K562 (cell line): ENCODE results near the gene SAMD13. TPM values are rescaled to one million over a fixed set of nuclear protein-coding genes. Genes with fewer than 3 reads are reported as not detected.
A peak's percentile ranks its signal among the peaks of the same experiment; 100 is the strongest.

ENCODE experiments used
- ATAC-seq: fragments of 200-7000 bp; cut with Tn5 transposase; 3 replicates; pipeline ENCODE4 v1.9.1; 2020; ENCODE audit warnings: moderate library complexity
- BruUV-seq: library from RNA; stranded (reverse); fragments of 400-500 nt; replicated peaks from 2 replicates; lab custom pipeline; 2021; lab: Mats Ljungman, UMichigan
- CTCF ChIA-PET: fragments of 300-600 bp; formaldehyde crosslinking; extraction: SDS; loops from one replicate; lab custom pipeline; 2021; ENCODE audit warnings: low intra/inter-chr PET ratio; lab: Yijun Ruan, JAX
- POLR2A ChIA-PET: fragments of 300-600, 350-650 bp; sonication (Branson Sonifier 250); formaldehyde crosslinking; extraction: SDS; loops from one replicate; lab custom pipeline; 2021; ENCODE audit warnings: antibody characterized with exemption, inconsistent platforms; lab: Yijun Ruan, JAX
- DNase-seq, 4 experiments: peaks; one replicate each; pipeline versions ENCODE4 v3.0.0 to v3.0.0-alpha.2; 2011 to 2018; ENCODE audit warnings: low spot score in 3 of 4, mixed read lengths in 3 of 4; ENCODE audit errors: extremely low read depth in 1 of 4
- FAIRE-seq: peaks from 2 replicates; lab custom pipeline; 2011; peaks lifted over from hg19 to GRCh38; lab: Jason Lieb, UNC
- H2AFZ ChIP-seq: 2 replicates; pipeline ENCODE4 v1.6.0; 2011; ENCODE audit warnings: low read depth, low read length, control low read depth, inconsistent platforms
- H3K27ac ChIP-seq: fragments of 200-600 bp; 3 replicates; pipeline ENCODE4 v1.8.0; 2011; ENCODE audit warnings: low read depth, mild to moderate bottlenecking, control low read depth, inconsistent platforms, low read length, moderate library complexity, mixed read lengths; ENCODE audit errors: extremely low read depth
- H3K27me3 ChIP-seq, 2 experiments: fragments of 300-600 bp in 1 of 2; 2 replicates in 1 of 2; 3 replicates in 1 of 2; pipeline versions ENCODE4 v1.6.0 to v1.8.0; 2011; ENCODE audit warnings: inconsistent platforms in 2 of 2, low read length in 2 of 2, mild to moderate bottlenecking in 1 of 2, mixed read lengths in 1 of 2, moderate library complexity in 1 of 2; ENCODE audit not compliant: control insufficient read depth in 2 of 2, insufficient read depth in 2 of 2
- H3K36me3 ChIP-seq: fragments of 300-600 bp; 3 replicates; pipeline ENCODE4 v1.8.0; 2011; ENCODE audit warnings: mild to moderate bottlenecking, low read length, inconsistent platforms; ENCODE audit not compliant: control insufficient read depth, insufficient read depth
- H3K4me1 ChIP-seq, 2 experiments: fragments of 200-600 bp in 1 of 2; replicated peaks in 1 of 2; 2 replicates in 1 of 2; 3 replicates in 1 of 2; pipeline versions ENCODE4 v1.5.1 to v1.8.0; 2011; ENCODE audit warnings: inconsistent platforms in 2 of 2, low read length in 2 of 2, mild to moderate bottlenecking in 1 of 2, mixed read lengths in 1 of 2, moderate library complexity in 1 of 2; ENCODE audit not compliant: control insufficient read depth in 2 of 2, insufficient read depth in 2 of 2
- H3K4me2 ChIP-seq: 2 replicates; pipeline ENCODE4 v1.6.1; 2011; ENCODE audit warnings: low read length, control low read depth, inconsistent platforms, mixed read lengths; ENCODE audit not compliant: insufficient read depth
- H3K4me3 ChIP-seq: fragments of 200-600 bp; sonication (generic), shearing (Covaris generic); 2 replicates; pipeline ENCODE4 v1.5.1; 2016; ENCODE audit warnings: control low read depth, inconsistent platforms
- H3K79me2 ChIP-seq: fragments of 200-600 bp; 3 replicates; pipeline ENCODE4 v1.8.0; 2011; ENCODE audit warnings: low read length, inconsistent platforms; ENCODE audit not compliant: control insufficient read depth, insufficient read depth
- H3K9ac ChIP-seq, 2 experiments: 2 replicates each; pipeline versions ENCODE4 v1.6.0 to v1.6.1; 2011; ENCODE audit warnings: low read depth in 2 of 2, low read length in 2 of 2, control low read depth in 1 of 2, inconsistent platforms in 1 of 2, mild to moderate bottlenecking in 1 of 2, mixed read lengths in 1 of 2; ENCODE audit not compliant: insufficient read depth in 1 of 2
- H3K9me1 ChIP-seq: one replicate; pipeline ENCODE4 v1.6.0; 2011; ENCODE audit warnings: inconsistent platforms, mild to moderate bottlenecking, low read length, moderate library complexity; ENCODE audit not compliant: control insufficient read depth, insufficient read depth
- H3K9me3 ChIP-seq: replicated peaks from 2 replicates; pipeline ENCODE4 v1.5.1; 2011; ENCODE audit warnings: low read depth, low read length, inconsistent platforms; ENCODE audit not compliant: control insufficient read depth, insufficient read depth
- H4K20me1 ChIP-seq: replicated peaks from 2 replicates; pipeline ENCODE4 v1.6.1; 2011; ENCODE audit warnings: low read length, inconsistent platforms, mixed read lengths; ENCODE audit not compliant: control insufficient read depth, insufficient read depth
- CBFA2T3 ChIP-seq: fragments of 450-650 bp; IDR thresholded peaks from 2 replicates; pipeline ENCODE4 v1.6.1; 2017
- FIP1L1 ChIP-seq: fragments of 200-400 bp; formaldehyde crosslinking; IDR thresholded peaks from 2 replicates; pipeline ENCODE4 v1.6.1; 2018; ENCODE audit warnings: mild to moderate bottlenecking, low read depth, low read length; ENCODE audit not compliant: poor library complexity, severe bottlenecking
- IRF2 ChIP-seq: sonication (generic); formaldehyde crosslinking; IDR thresholded peaks from 2 replicates; pipeline ENCODE4 v1.8.1; 2022; ENCODE audit warnings: mild to moderate bottlenecking, missing genetic modification reagents
- MECOM ChIP-seq: fragments of 250-450 bp; sonication (Bioruptor Pico); IDR thresholded peaks from 2 replicates; pipeline ENCODE4 v1.8.0; 2022; ENCODE audit warnings: inconsistent platforms
- RAD21 ChIP-seq, 2 experiments: fragments of 250-450 bp in 1 of 2; fragments of 450-650 bp in 1 of 2; sonication (Bioruptor Pico) in 1 of 2; formaldehyde crosslinking in 1 of 2; IDR thresholded peaks in 1 of 2; conservative IDR thresholded peaks in 1 of 2; 2 replicates each; pipeline versions ENCODE4 v1.4.0 to v1.8.0; 2020 to 2022; ENCODE audit warnings: mild to moderate bottlenecking in 2 of 2, moderate library complexity in 1 of 2
- RUNX1 ChIP-seq: sonication (generic); IDR thresholded peaks from 2 replicates; pipeline ENCODE4 v1.6.1; 2016; ENCODE audit warnings: antibody characterized with exemption, low read depth
- SMAD4 ChIP-seq: fragments of 250-450 bp; sonication (Bioruptor Pico); conservative IDR thresholded peaks from 2 replicates; pipeline ENCODE4 v1.8.0; 2021; ENCODE audit warnings: inconsistent platforms, mild to moderate bottlenecking, moderate library complexity
- SMARCA4 ChIP-seq: fragments of 450-650 bp; IDR thresholded peaks from 2 replicates; pipeline ENCODE4 v1.6.1; 2016
- TAL1 ChIP-seq: fragments of 450-650 bp; IDR thresholded peaks from 2 replicates; pipeline ENCODE4 v1.6.1; 2016; ENCODE audit warnings: mild to moderate bottlenecking
- TSC22D4 ChIP-seq: fragments of 450-650 bp; IDR thresholded peaks from 2 replicates; pipeline ENCODE4 v1.6.1; 2016; ENCODE audit warnings: missing genetic modification characterization, missing biosample characterization, control low read depth
- ZFX ChIP-seq: sonication (generic); formaldehyde crosslinking; IDR thresholded peaks from 2 replicates; pipeline ENCODE4 v1.8.0; 2022; ENCODE audit warnings: mild to moderate bottlenecking, missing genetic modification reagents, moderate library complexity
- WGBS: fragments of 100-300 bp; shearing (Covaris generic); methylation state at CpG from one replicate; pipeline ENCODE4 v1.1.6; 2016; ENCODE audit warnings: low coverage, mixed read lengths; ENCODE audit not compliant: insufficient coverage; ENCODE audit errors: missing lambda C conversion rate; 5-methylcytosine and 5-hydroxymethylcytosine counted together
- in situ Hi-C: fragments of 300-500 bp; cut with MboI; formaldehyde crosslinking; loops from 4 replicates; pipeline ENCODE4 v1.15.0; 2018; ENCODE audit warnings: inconsistent platforms, mixed read lengths
- intact Hi-C: fragments of 100-400 bp; cut with micrococcal nuclease; formaldehyde crosslinking; loops from 2 replicates; pipeline ENCODE4 v1.14.2; 2022
- polyA plus RNA-seq, 8 experiments: library from polyadenylated mRNA; depleted of rRNA in 4 of 8; stranded (reverse) in 5 of 8; unstranded in 3 of 8; fragments of >200 nt; fragmentation: Nextera tagmentation in 2 of 8; fragmentation: Illumina TruSeq in 1 of 8; extraction: Ambion mirVana in 2 of 8; extraction: Trizol in 1 of 8; gene quantifications; 2 replicates each; pipeline versions ENCODE4 v1.2.1 to v1.2.3, GENCODE V29; 2011 to 2014; ENCODE audit warnings: inconsistent platforms in 1 of 8, missing spikeins in 1 of 8
- total RNA-seq, 7 experiments: library from RNA; depleted of rRNA in 6 of 7; stranded (reverse); fragments of >200 nt in 6 of 7; fragmentation: Illumina TruSeq in 2 of 7; extraction: Trizol in 2 of 7; gene quantifications; 2 replicates each; pipeline versions ENCODE4 v1.2.1 to v1.2.3, GENCODE V29; 2011 to 2021; ENCODE audit warnings: low replicate concordance in 1 of 7
- TF ChIP-seq, protein P1 (sequence below): sonication (generic); formaldehyde crosslinking; IDR thresholded peaks from 2 replicates; pipeline ENCODE4 v1.8.1; 2022; ENCODE audit warnings: missing genetic modification reagents

Gene SAMD13
- total and polyA plus RNA-seq, 9 of the 15 experiments (the other 6 are each of a cell fraction or from before 2014, with no cell fraction given), result 0.78 to 2.7 (median 1.00) TPM

DNA sequence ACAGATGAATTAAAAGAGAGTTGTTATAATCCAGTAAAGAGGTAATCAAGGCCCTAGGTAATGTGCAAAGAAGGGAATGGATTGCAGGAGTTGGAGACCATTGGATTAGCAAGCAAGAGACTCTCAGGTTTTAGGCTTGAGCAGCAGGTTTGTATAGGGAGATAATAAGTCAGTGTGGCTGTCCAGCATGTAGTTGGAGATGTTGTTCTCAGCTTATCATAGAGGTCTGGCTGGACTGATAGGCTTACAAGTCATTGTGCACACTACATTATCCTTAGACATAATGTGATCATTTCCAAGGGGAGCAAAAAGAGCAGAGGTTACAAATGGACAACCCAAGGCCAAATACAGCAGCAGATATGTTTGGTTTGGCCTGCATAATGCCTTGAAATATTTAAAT, 45.9 kb upstream of the SAMD13 start (continued):
- TF ChIP-seq SMAD4 (CRISPR knock-in tag) (0 out of 2 replicates have a peak, but pooled peaks have one; percentile 25), TSC22D4 (tag) (no peak), IRF2 (no peak), RAD21 (CRISPR knock-in tag; conservative IDR thresholded peaks at IDR 0.05 in 1 of 2, IDR thresholded peaks at IDR 0.05 in 1 of 2) (0 out of 4 replicates have a peak, but pooled peaks of 1 of the 2 experiments have one; percentile 17), TAL1 (peak; percentile 70), ZFX (no peak), SMARCA4 (0 out of 2 replicates have a peak, but pooled peaks have one; percentile 15), CBFA2T3 (peak; percentile 79)
- TF ChIP-seq, protein P1, sequence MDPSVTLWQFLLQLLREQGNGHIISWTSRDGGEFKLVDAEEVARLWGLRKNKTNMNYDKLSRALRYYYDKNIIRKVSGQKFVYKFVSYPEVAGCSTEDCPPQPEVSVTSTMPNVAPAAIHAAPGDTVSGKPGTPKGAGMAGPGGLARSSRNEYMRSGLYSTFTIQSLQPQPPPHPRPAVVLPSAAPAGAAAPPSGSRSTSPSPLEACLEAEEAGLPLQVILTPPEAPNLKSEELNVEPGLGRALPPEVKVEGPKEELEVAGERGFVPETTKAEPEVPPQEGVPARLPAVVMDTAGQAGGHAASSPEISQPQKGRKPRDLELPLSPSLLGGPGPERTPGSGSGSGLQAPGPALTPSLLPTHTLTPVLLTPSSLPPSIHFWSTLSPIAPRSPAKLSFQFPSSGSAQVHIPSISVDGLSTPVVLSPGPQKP (CRISPR knock-in tag), result no peak

DNA sequence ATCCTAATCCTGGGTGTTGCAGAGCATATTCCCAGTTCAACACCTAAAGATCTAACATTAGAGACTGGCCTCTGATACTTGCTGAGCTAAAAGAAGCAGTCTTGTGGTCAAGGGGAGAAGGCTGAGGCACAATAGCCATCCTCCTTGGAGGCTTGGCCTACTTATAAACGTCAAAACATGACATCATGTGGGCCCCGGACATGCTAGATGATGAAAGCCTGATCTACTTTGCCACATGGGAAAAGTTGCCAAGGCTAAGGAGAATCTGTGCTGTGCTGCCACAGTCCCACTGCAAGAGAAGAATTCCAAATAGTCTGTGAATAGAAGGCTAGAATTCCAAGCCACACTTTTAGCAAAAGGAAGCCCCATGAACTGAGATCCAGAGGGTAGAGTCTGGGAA, 43.9 kb upstream of the SAMD13 start:
- no peak overlapping the region for H3K4me3 ChIP-seq
- H3K9me3 ChIP-seq, result no peaks in the 10 kb centered on the region
- ChIA-PET POLR2A (interaction anchor here (1.6 kb wide), 1 partner anchor 11 kb away, joined by 4 read pairs; no protein-coding TSS in a partner anchor), CTCF (no interaction called here)
- ATAC-seq (no peak), FAIRE-seq (no peak), DNase-seq (no peak)
- 18% methylated on average over 2 of the region's 2 CpGs for WGBS
- BruUV-seq, result no TSS peak
- H3K36me3 ChIP-seq, result no peaks in the 10 kb centered on the region
- H3K9ac ChIP-seq, result no peak overlapping the region
- no peaks in the 10 kb centered on the region; a peak in 1 of 5 replicates for H3K4me1 ChIP-seq
- H3K27ac ChIP-seq, result no peak overlapping the region
- no peak overlapping the region for H2AFZ ChIP-seq
- no peaks in the 10 kb centered on the region for H3K27me3 ChIP-seq
- H3K9me1 ChIP-seq, result no peaks in the 10 kb centered on the region
- H4K20me1 ChIP-seq, result no peaks in the 10 kb centered on the region
- in situ Hi-C loops, result no loop called here
- TF ChIP-seq FIP1L1, result no peak
- no peak for TF ChIP-seq RUNX1
- TF ChIP-seq MECOM (CRISPR knock-in tag), result no peak
- intact Hi-C loops, result no loop called here
- no peak overlapping the region for H3K4me2 ChIP-seq
- no peaks in the 10 kb centered on the region for H3K79me2 ChIP-seq
